IMR-90 (cell line): ENCODE measurements around the gene NUDT7. TPM values are rescaled to one million over a fixed set of nuclear protein-coding genes. Genes with fewer than 3 reads are reported as not detected.

ENCODE experiments used
- ATAC-seq: fragments of 200-7000 bp; cut with Tn5 transposase; 2 replicates; pipeline ENCODE4 v1.9.1; 2020; ENCODE audit warnings: low read depth, mild to moderate bottlenecking, moderate library complexity
- BruUV-seq: library from RNA; stranded (reverse); fragments of 400-500 nt; replicated peaks from 2 replicates; lab custom pipeline; 2021; lab: Mats Ljungman, UMichigan
- CTCF ChIA-PET: fragments of 300-600 bp; formaldehyde crosslinking; extraction: SDS; loops from one replicate; lab custom pipeline; 2021; ENCODE audit warnings: antibody characterized with exemption; lab: Yijun Ruan, JAX
- POLR2A ChIA-PET: fragments of 300-600 bp; sonication (Branson Sonifier 250); formaldehyde crosslinking; loops from one replicate; lab custom pipeline; 2022; ENCODE audit warnings: antibody characterized with exemption; ENCODE audit not compliant: unreplicated experiment; lab: Charles Lee
- DNase-seq: peaks from one replicate; pipeline ENCODE4 v3.0.0; 2013
- H2AFZ ChIP-seq: replicated peaks from 2 replicates; pipeline ENCODE3; 2013; ENCODE audit warnings: low read length, mild to moderate bottlenecking; ENCODE audit not compliant: poor library complexity
- H2AK5ac ChIP-seq: 2 replicates; pipeline ENCODE4 v1.6.1; 2013; ENCODE audit warnings: low read depth, low read length, inconsistent platforms
- H2AK9ac ChIP-seq: replicated peaks from 2 replicates; pipeline ENCODE3; 2013; ENCODE audit warnings: mild to moderate bottlenecking, low read depth, low read length, moderate library complexity; ENCODE audit not compliant: poor library complexity
- H2BK120ac ChIP-seq: 2 replicates; pipeline ENCODE4 v1.6.1; 2013; ENCODE audit warnings: low read depth, low read length, inconsistent platforms
- H2BK15ac ChIP-seq: 3 replicates; pipeline ENCODE4 v1.6.1; 2013; ENCODE audit warnings: low read depth, low read length, inconsistent platforms
- H2BK20ac ChIP-seq: 2 replicates; pipeline ENCODE4 v1.6.1; 2013; ENCODE audit warnings: low read depth, mild to moderate bottlenecking, inconsistent platforms, low read length, moderate library complexity
- H2BK5ac ChIP-seq: 2 replicates; pipeline ENCODE4 v1.6.1; 2013; ENCODE audit warnings: mild to moderate bottlenecking, low read depth, low read length, inconsistent platforms; ENCODE audit not compliant: poor library complexity, severe bottlenecking
- H3K14ac ChIP-seq: replicated peaks from 2 replicates; pipeline ENCODE4 v1.6.1; 2013; ENCODE audit warnings: low read depth, low read length, inconsistent platforms
- H3K18ac ChIP-seq: 2 replicates; pipeline ENCODE4 v1.6.1; 2013; ENCODE audit warnings: low read depth, low read length, control low read depth
- H3K23ac ChIP-seq: 2 replicates; pipeline ENCODE4 v1.6.1; 2013; ENCODE audit warnings: low read depth, low read length, inconsistent platforms
- H3K27ac ChIP-seq: 2 replicates; pipeline ENCODE4 v1.5.1; 2013; ENCODE audit warnings: mild to moderate bottlenecking, control low read depth, low read length; ENCODE audit not compliant: insufficient read depth
- H3K27me3 ChIP-seq: 2 replicates; pipeline ENCODE4 v1.6.1; 2013; ENCODE audit warnings: low read length; ENCODE audit not compliant: control insufficient read depth, insufficient read depth
- H3K36me3 ChIP-seq: 2 replicates; pipeline ENCODE4 v1.6.1; 2013; ENCODE audit warnings: low read length, mixed read lengths; ENCODE audit not compliant: control insufficient read depth, insufficient read depth
- H3K4ac ChIP-seq: 2 replicates; pipeline ENCODE4 v1.6.1; 2013; ENCODE audit warnings: low read depth, low read length, inconsistent platforms
- H3K4me1 ChIP-seq: 2 replicates; pipeline ENCODE4 v1.6.1; 2013; ENCODE audit warnings: low read length, mixed read lengths; ENCODE audit not compliant: control insufficient read depth, insufficient read depth
- H3K4me2 ChIP-seq: 2 replicates; pipeline ENCODE4 v1.6.1; 2013; ENCODE audit warnings: low read depth, mild to moderate bottlenecking, control low read depth, low read length, moderate library complexity
- H3K4me3 ChIP-seq: 2 replicates; pipeline ENCODE4 v1.5.1; 2013; ENCODE audit warnings: low read depth, mild to moderate bottlenecking, control low read depth, low read length, moderate library complexity; ENCODE audit not compliant: insufficient read depth
- H3K56ac ChIP-seq: 2 replicates; pipeline ENCODE4 v1.6.1; 2013; ENCODE audit warnings: low read length, inconsistent platforms; ENCODE audit not compliant: insufficient read depth; ENCODE audit errors: extremely low read depth
- H3K79me1 ChIP-seq, 2 experiments: 2 replicates each; pipeline ENCODE4 v1.6.1; 2013; ENCODE audit warnings: low read length in 2 of 2, inconsistent platforms in 1 of 2, low read depth in 1 of 2
- H3K9ac ChIP-seq: 2 replicates; pipeline ENCODE4 v1.6.1; 2013; ENCODE audit warnings: low read depth, low read length, control low read depth
- H3K9me1 ChIP-seq: 2 replicates; pipeline ENCODE4 v1.6.1; 2013; ENCODE audit warnings: low read length, inconsistent platforms; ENCODE audit not compliant: insufficient read depth
- H3K9me3 ChIP-seq: 2 replicates; pipeline ENCODE4 v1.6.1; 2013; ENCODE audit warnings: low read length; ENCODE audit not compliant: control insufficient read depth, insufficient read depth
- H4K20me1 ChIP-seq: 2 replicates; pipeline ENCODE4 v1.6.1; 2013; ENCODE audit warnings: low read length, inconsistent platforms; ENCODE audit not compliant: insufficient read depth
- H4K5ac ChIP-seq: 2 replicates; pipeline ENCODE4 v1.6.1; 2013; ENCODE audit warnings: mild to moderate bottlenecking, low read depth, low read length, control low read depth
- H4K8ac ChIP-seq, 2 experiments: 2 replicates each; pipeline ENCODE4 v1.6.1; 2013; ENCODE audit warnings: low read depth in 2 of 2, low read length in 2 of 2, control low read depth in 1 of 2, inconsistent platforms in 1 of 2
- H4K91ac ChIP-seq: 2 replicates; pipeline ENCODE4 v1.6.1; 2013; ENCODE audit warnings: low read depth, low read length, inconsistent platforms; ENCODE audit not compliant: insufficient read depth
- FOS ChIP-seq: fragments of 150-350 bp; IDR thresholded peaks from 2 replicates; pipeline ENCODE4 v1.6.1; 2016; ENCODE audit warnings: low read depth, low read length
- RAD21 ChIP-seq: IDR thresholded peaks from 2 replicates; pipeline ENCODE4 v1.6.1; 2012; ENCODE audit warnings: low read length, improper control_type of control experiment
- RCOR1 ChIP-seq: IDR thresholded peaks from 2 replicates; pipeline ENCODE4 v1.6.1; 2012; ENCODE audit warnings: mild to moderate bottlenecking, low read length, improper control_type of control experiment; ENCODE audit not compliant: insufficient replicate concordance
- RFX5 ChIP-seq: IDR thresholded peaks from 2 replicates; pipeline ENCODE4 v1.8.0; 2012; ENCODE audit warnings: low read depth, mild to moderate bottlenecking, low read length, moderate library complexity
- SMC3 ChIP-seq: fragments of 150-350 bp; IDR thresholded peaks from 2 replicates; pipeline ENCODE4 v1.6.1; 2016; ENCODE audit warnings: low read depth, mild to moderate bottlenecking, antibody characterized with exemption, low read length, moderate library complexity
- WGBS, 2 experiments: methylation state at CpG; one replicate each; pipeline versions ENCODE4 v1.1.5 to v1.1.7; 2013; ENCODE audit warnings: missing lambda C conversion rate in 2 of 2; ENCODE audit not compliant: insufficient read length in 1 of 2; ENCODE audit errors: extremely low coverage in 2 of 2; 5-methylcytosine and 5-hydroxymethylcytosine counted together
- dilution Hi-C: fragments of 300-500 bp; cut with HindIII; formaldehyde crosslinking; loops from one replicate; pipeline ENCODE4 v1.14.3; 2018; ENCODE audit warnings: low sequenced_read_pairs; ENCODE audit not compliant: unreplicated experiment
- in situ Hi-C: fragments of 300-500 bp; cut with MboI; formaldehyde crosslinking; loops from 3 replicates; pipeline ENCODE4 v1.14.3; 2019; ENCODE audit warnings: low sequenced_read_pairs, inconsistent platforms, mixed read lengths
- intact Hi-C: fragments of 100-400 bp; cut with micrococcal nuclease; formaldehyde crosslinking; loops from 2 replicates; pipeline ENCODE4 v1.10.0; 2022
- polyA plus RNA-seq, 3 experiments: library from polyadenylated mRNA; depleted of rRNA; stranded (reverse); fragments of >200 nt; gene quantifications; 2 replicates each; pipeline ENCODE4 v1.2.3, GENCODE V29; 2012; ENCODE audit warnings: low replicate concordance in 1 of 3
- total RNA-seq: library from RNA; depleted of rRNA; stranded (reverse); fragments of >200 nt; gene quantifications from 2 replicates; pipeline ENCODE4 v1.2.3, GENCODE V29; 2012

The NUDT7 gene
- total and polyA plus RNA-seq, 2 of the 4 experiments (the other 2 are of a cell fraction): 4.3 to 6.2 TPM

DNA sequence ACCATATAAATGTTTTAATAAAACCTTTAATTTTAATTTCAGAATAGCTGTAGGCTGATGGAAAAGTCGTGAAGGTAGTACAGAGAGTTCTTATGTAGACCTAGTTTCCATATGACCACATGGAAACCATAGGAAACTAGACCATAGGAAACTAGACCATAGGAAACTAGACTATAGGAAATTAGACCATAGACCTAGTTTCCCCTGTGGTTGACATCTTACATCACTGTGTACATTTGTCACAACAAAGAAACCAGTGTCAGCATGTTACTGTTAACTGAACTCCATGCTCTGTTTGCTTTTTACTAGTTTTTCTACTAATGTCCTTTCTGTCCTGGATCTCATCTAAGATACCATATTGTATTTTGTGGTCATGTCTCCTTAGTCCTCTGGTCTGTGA lies 14.6 kb downstream of the NUDT7 start:
- Histone ChIP-seq H3K9me1 (no peaks in the 10 kb centered on the region), H3K4me1 (peaks cover 7% of the 10 kb centered on the region), H3K14ac (no peak overlapping the region), H3K9me3 (no peaks in the 10 kb centered on the region), H2BK15ac (no peak overlapping the region), H2BK5ac (no peak overlapping the region), H3K36me3 (no peaks in the 10 kb centered on the region), H4K91ac (no peak overlapping the region), H4K5ac (no peak overlapping the region), H4K8ac (no peak overlapping the region), H2BK20ac (no peak overlapping the region), H2AFZ (no peak overlapping the region), H3K56ac (no peak overlapping the region), H3K23ac (no peak overlapping the region), H3K4me3 (no peak overlapping the region), H3K79me1 (no peaks in the 10 kb centered on the region), H3K27ac (no peak overlapping the region), H3K18ac (no peak overlapping the region), H3K4me2 (no peak overlapping the region), H2AK9ac (no peak overlapping the region), H2AK5ac (no peak overlapping the region), H3K4ac (no peak overlapping the region), H4K20me1 (no peaks in the 10 kb centered on the region), H2BK120ac (no peak overlapping the region), H3K9ac (no peak overlapping the region), H3K27me3 (no peaks in the 10 kb centered on the region)
- BruUV-seq: no TSS peak
- in situ Hi-C loops (no loop called here), dilution Hi-C loops (no loop called here), intact Hi-C loops (no loop called here)
- no peak for DNase-seq
- no peak for ATAC-seq
- POLR2A ChIA-PET: no interaction called here
- TF ChIP-seq FOS (no peak), SMC3 (no peak), RAD21 (no peak), RFX5 (no peak), RCOR1 (no peak)
- CTCF ChIA-PET: no interaction called here
- no CpG with 5 or more reads among the region's 1 CpG for WGBS, 2 experiments
